ENCODE data around the gene KIF5C.

KIF5C gene

DNA sequence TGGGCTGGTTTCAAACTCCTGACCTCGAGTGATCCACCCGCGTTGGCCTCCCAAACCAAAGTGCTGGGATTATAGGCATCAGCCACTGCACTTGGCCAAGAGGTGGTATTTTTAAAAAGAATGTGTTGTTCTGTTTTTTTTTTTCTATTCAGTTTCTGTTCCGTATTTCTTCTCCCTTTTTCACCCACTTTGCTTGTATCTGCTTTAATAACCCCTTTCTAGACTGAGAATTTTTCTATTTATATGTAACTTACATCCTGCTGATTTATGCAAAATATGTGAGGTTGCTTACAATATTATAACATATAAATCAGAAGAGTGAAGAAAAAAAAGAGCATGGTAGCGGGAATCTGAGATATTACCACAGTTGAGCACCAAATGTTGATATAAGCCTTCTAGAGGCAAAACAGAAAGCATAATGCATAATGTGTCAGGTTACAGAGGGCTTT lies 146.3 kb downstream of the KIF5C start:
- no peak for DNase-seq

DNA sequence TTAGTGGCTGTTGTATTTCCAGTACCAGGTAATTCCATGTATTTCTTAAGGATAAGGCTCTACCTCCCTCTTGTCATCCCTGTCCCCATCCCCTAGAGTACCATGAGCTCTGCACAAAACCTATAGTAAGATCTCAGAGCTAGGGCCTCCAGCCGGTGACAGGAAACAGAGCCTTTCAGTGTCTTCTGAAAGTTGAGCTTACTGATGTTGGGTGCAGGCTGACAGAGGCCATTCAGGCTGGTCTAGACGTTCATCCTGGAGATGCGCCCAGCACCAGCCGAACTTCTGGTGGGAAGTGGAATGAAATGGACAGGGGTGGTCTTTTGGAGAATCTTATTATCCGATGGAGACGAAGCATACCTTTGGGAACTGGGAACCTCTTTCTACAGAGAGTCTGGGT lies 146.7 kb downstream of the KIF5C start:
- DNase-seq: no peak

DNA sequence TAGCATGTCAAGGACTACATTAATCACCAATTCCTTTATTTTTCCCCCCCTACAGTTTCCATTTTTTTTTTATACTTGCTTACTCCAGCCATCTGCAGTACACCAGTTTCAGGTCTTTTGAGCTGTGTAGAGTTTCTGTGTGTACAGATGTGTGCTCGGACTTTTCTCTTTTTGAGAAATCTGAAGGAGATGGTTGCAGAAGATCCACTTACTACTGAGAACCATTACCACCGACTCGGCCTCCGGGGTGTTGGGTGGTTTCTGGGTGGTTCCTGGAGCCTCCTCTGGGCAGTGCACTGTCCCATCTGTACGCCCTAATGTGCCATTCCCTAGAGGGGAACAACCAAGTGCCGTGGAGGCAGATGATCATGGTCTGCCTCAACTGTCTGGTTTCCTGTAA lies 148.1 kb downstream of the KIF5C start:
- DNase-seq: no peak

DNA sequence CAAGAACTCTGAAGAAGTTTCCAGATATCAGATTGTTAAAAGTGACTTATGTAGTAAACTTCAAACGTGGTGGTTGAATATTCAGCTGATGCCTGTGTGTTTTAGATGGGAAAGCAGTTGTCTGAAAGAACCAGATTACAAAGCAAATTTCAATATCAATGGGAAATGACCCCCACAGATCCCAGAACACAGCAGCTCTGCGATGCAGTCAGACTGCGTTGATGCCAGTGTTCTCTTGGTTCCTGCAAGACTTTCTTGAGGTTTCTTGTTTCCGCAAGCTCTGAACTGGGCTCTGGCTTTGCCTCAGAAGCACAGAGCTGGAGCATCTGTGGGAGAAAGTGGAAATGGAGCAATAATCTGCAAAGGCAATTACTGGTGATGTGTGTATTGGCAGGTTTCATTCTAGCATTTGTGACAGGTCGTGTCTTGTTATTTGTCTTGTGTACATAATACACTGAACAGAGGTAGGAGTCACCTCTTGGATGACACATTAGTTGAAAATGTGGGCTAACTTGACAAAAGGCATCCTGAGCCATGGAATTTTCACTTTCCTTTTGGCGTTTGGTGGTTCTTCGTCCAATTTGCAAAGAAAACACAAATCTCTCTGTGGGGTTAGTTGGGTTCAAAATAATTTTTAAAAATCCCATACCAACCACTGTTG lies 152.7 kb downstream of the KIF5C start:
- DNase-seq: no peak

DNA sequence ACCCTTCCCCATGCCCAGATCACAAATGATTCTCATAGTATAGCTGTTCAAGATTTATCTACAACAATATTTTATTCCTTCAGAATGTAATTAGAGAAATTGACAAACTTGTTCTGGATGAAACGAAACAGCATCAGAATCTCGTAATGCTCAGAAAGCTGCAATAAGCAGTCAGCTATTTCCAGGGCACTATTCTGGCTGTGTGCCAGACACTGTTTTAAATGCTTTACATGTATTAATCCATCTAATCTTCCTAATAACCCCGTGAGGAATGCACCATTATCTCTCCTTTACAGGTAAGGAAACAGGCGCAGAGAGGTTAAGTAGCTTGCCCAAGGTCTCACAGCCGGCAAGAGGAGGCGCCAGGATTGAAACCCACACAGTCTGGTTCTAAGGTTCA lies 153.3 kb downstream of the KIF5C start:
- no peak for DNase-seq

DNA sequence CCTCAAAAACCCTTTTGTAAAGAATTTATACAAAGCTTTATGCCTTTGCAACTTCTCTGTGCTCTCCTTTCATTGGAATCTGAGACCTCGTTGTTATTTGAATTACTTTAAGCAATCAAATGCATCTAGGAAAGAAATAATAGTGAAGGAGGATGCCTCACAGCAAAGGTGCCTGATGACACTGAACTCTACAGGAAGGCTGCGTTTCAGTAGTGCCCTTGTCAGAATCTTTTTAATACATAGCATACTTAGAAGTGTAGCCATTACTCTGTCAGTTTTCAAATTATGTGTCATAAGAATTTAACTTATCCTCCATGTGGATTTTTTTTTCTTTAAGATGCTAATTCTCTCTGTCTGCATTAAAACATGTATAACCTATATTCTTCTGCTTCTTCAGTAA lies 153.9 kb downstream of the KIF5C start:
- DNase-seq: no peak

DNA sequence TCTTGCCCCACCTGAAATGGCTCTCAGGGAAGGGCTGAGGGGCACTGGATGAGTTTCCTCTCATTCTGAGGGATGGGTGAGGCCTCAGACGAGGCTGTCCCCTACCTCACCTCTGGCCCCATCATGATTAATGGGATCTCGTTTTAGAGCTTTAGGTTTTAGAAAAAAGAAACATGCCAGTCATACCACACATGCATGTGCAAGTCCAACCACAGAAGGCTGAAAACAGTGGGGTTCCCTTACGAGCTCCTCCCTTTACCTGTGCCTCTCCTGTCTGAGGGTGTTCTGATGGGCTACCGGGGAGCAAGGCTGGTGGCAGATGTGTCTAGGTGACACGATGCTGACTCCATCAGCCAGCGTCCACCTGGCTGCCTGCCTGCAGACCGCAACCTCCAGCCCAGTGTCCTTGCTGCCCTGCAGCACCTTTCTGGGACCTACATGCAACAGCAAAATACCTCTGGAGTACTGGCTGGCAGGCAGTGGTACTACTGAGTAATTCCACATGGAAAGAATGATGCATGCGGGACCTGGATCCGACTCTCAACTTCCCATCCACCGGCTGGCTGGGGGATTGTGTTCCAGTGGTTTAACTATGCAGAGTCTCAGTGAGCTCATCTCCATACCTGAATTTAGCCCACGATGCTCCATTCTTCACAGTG lies 154.4 kb downstream of the KIF5C start:
- DNase-seq: no peak

DNA sequence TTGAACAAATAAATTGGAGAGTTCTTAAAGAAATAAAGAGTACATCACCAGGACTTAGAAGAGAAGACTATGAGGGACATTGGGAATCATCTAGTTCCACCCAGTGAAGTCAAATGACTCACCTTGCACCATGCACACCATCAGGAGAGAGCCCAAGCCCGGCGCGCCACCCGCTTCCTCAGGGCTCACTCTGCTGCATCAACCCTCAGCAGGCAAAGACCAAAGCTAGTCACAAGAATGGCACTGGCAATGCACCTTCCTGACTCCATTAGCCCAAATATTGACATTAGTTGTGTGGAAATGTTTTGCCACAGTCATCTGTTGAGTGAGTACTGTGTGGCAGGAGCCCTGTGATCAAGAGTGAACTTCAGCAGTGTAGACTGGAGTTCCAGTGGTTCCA lies 156.4 kb downstream of the KIF5C start:
- DNase-seq: no peak

DNA sequence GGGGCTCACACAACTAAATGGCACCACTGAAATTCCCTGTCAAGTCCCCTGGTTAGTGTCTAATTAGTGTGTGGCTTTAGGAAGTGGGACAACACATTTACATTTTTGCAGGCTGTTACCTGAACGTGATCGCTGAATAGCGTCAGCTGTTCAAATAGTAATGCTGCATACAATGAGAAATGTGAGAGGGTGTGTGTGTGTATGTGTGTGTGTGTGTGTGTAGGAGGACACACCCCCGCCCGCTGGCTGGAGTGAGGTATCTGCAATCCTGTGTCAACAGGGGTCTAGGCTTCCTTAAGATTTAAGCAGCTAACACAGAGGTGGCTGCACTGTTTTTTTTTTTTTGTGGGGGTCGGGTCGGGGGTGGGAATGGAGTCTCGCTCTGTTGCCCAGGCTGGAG lies 158.7 kb downstream of the KIF5C start:
- no peak for DNase-seq

DNA sequence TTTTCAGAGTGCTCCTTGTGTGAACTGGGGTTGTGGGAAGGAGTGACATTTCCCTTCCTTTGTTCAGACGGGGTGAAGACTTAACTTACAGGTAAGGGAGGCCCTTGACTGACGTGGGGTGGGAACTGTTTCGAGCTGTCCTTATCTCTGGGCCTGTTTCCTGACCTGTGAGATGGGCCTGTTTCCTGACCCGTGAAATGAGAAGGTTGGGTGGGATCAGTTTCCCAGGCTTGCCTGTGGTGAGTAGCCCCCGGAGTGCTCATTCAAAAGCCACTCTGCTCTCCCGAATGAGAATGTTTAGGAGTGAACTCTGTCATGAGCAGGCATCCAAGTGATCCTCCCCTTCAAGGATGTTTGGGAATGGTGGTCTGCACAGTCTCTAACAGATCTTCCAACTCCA lies 159.4 kb downstream of the KIF5C start:
- DNase-seq: no peak

DNA sequence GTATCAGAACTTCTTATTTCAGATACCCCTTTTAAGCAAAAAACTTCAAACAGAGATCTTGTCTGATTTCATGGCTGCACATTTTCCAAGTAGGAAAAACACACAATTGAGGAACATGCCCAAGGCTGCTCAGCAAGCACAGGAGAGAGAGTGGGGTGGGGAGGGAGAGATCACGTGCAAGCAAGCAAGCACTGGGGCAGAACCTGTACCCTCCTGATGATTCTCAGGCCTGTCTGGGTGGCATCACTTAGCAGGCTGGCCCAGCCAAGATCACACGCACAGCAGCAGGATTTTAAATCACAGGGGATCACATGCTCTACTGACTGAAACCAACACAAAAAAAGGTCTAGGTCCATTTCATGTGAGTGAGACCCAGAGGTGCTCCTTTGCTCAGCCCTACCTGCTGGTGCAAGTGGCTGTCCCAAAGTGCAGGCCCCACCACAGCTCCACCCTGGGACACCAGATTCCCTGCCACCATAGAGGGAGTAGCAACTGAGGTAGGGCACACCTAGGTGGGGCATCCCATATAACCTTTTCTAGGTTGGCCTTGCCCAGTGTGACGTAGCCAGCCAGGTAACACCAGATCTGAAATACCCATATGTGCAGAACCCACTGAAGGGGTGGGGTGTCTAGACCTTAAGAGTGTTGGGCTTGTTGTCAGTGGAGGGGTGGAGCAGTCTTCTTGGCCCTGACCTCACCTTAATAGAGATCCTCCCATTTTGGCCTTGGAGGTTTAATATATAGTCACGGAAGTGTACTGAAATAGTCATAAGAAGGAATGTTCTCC lies 161.7 kb downstream of the KIF5C start:
- no peak for DNase-seq

DNA sequence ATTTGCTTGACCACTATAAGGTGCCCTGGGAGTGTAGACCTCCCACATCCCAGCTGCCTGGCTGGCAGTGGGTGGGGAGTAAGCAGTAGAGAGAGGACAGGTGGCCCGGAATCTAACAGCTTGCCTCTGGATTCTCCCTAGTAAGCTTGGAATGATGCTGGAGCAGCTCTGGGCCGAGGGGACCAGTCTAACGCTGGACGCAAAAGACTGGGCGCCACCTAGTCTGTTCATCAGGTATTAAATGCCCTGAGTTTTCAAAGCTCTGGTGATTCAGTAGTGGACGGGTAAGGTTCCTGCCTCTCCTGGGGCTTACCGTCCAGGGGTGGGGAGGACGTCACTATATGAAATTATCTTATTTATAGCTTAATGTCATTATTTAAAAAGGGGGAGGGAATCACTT lies 162.8 kb downstream of the KIF5C start:
- no peak for DNase-seq

DNA sequence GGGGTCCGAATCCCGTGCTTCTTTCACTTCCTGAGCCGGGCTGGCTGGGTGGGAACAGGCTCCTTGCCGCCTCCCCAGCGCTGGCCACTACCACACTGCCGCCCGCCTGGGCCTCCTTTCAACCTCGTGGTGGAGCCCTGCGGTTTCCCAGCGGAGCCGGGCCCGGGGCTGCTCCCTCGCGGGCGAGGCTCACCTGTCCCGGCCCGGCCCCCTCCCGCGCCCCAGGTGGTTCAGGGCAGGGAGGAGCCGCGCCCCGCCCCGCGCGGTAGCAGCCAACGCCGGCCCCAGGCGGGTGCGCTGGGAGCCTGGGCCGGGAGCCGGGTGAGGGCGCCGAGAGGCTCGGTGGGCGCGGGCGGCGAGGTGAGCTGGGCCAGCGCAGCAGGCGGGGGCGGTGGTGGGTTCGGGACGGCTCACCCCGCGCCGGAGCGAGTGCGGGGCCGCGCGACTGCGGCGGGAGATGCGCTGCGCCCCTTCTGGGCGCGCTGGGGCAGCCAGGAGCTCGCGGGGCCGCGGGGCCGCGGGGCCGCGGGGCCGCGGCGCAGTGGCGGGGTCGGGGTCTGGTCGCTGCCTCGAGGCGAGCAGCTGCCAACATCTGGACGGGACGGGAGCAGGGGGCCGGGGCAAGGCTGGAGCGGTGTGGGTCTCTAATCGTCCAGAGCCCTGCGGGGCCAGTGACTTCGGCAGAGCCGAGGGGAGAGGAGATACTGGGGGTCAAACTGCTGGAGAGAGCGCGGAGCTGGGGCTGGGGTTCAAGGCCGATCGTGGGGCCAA lies 163.6 kb downstream of the KIF5C start, which contains the start of gene LYPD6B:
Gene LYPD6B, plus strand, starts transcription at position 258 of the 771 bp plus-strand sequence. CDS start 92,250 bp downstream, outside the sequence.
- DNase-seq: no peak

DNA sequence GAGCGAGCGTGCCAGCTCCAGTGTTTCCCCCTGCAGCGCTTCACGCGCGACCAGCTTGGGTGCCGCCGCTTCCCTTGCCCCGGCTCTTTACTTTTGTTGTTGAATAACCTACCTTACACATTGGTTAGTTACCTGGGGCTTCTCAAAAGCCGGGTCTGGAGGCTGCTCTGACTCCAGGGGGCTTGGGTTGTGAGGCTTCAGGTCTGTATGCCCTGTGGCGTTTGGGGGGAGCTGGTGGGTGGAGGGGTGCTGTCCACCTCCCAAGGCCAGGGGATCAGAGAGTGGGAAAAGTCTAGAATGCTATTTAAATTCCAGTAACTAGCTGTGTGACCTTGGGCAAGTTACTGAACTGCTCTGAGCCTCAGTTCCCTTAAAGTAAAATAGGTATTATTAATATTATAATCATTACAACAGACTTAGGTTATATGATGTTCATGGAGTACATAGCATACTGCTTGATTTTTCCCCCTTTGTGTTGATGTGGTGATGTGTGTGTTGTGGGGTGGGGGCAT lies 164.2 kb downstream of the KIF5C start:
- no peak for DNase-seq

DNA sequence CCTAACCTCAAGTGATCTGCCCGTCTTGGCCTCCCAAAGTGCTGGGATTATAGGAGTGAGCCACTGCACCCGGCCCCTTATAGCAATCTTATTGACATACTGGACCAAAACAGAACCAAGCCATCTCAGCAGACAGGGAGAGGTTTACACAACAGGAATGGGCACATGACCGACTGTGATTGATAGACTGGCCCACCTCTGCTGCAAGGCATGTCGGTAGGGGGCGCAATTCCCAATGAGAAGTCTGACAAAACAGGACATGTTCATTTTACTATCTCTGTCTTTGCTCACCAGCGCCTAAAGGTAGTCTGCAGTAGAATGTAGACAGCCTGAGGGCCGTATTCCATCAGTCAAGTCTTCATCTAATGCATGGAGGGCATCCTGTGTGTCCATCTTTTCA lies 165.4 kb downstream of the KIF5C start:
- peak; percentile 18 for DNase-seq

DNA sequence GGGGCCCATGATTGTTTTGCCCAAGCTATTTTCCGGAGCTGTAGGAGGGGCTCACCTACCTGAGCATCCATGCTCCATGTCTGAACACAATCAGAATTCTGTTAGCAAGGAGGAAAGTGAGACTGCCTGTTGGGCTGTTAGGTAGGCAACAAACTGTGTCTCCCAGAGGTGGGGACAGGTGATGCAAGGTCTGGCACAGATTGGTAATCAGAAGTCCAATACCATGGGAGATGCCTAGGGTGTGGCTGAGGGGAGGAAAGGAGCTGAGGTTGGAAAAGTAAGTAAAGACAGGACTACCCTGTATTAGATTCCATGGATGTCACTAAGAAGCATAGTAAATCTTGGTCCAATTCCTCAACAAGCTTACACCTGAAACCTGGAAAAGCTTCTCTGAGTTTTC lies 166.5 kb downstream of the KIF5C start:
- DNase-seq: no peak

DNA sequence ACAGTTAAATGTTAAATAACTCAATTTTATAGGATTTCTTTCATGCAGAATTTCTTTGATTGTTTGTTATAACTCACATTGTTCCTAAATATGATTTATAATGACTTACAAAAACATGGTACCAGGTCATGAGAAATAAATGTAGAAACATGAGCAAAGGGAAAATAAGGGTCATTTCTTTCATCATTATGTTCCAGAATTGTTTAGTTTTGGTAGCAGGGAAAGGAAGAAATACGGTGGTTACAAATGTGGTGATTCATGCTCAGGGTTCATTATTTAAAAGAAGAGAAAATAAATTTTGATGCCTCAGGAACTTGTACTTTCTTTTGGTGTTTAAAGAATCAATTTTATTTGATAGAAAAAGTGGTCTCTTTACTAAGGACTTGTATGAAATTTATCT lies 167.9 kb downstream of the KIF5C start:
- no peak for DNase-seq

DNA sequence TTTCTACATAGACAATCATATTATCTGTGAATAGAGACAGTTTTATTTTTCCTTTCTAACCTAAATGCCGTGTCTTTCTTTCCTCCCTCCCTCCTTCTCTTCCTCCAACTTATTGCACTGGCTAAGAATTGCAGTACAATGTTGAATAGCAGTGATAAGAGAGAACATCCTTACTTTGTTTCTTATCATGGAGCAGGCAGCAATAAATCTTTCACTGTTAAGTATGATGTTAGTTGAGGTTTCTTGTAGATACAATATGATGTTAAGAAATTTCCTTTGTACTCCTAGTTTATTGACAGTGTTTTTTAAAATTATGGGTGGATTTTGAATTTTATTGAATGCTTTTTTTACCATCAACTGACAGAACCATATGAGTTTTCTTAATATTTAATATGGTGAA lies 169.5 kb downstream of the KIF5C start:
- DNase-seq: no peak

DNA sequence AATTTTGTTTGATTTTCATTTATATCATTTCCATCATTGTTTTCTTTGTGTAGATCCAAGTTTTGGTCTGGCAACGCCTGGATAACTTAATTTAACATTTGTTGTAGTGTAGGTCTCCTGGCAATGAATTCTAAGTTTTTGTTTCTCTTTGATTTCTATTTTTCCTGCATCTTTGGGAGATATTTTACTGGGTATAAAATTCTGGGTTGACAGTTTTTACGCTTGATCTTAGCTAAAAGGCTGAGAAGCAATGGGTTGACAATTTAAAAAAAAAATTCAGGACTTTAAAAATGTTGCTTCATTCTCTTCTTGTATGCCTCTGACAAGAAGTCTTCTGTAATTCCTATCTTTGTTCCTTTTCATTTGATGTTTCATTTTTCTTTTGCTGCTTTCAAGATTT lies 172.1 kb downstream of the KIF5C start:
- no peak for DNase-seq

DNA sequence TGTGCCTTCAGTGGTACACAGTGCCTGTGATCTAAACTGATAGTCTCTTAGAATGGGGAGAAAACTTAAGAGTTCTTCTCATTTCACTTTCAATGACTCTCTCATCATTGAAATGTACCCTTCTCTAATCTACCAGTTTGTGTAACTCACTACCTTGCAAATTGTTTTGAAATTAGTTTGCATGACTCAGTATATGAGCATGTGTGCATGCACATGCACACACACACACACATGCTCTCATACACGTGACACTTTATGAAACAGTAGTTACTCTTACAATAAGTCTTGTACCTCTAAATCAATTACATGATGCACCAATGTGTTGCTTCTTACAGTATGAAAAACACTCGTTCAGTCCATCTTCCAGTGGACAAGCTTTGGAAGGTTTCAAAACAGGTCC lies 174.1 kb downstream of the KIF5C start:
- DNase-seq: no peak

DNA sequence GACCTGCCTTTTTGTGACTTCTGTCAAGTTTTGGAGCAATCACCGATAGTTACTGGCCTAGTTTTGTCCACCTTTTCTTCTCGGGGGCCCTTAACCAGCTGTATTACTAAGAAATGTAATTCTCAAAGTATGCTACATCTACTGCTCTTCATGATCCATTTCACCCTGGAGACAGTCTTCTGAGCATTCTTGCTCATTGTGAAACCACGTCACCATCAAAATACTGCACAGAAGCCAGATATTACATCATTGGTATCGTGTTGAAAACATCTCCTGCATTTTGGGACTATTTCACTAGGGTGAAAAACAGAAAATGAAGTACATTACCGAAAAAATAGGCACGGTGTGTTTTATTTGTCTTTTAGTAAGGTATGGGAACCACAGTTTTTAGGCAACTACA lies 175.2 kb downstream of the KIF5C start:
- DNase-seq: no peak

DNA sequence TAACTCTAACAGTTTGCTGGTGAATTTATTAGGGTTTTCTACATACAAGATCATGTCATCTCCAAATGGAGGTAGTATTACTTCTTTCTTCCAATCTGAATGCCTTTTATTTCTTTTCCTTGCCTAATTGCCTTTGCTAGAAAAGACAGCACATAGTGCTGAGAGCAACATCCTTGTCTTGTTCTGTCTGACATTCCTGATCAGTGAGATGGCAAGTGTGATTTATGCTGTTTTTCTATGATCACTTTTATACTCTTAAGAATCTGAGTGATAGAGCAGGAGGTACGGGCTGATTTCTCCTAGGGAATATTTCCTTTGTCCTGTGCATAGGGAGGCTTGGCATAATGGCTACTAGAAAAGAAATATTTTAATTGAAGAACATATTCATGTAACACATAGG lies 180.7 kb downstream of the KIF5C start:
- DNase-seq: no peak
